ENCODE measurements around the gene EXOC3L1.

The EXOC3L1 gene

GRCh38 chr16:67182288-67182687 is 7.6 kb downstream of the EXOC3L1 start:
- no peak for DNase-seq (ENCODE audit: low spot score)

GRCh38 chr16:67181346-67181745 is 8.6 kb downstream of the EXOC3L1 start:
- DNase-seq (ENCODE audit: low spot score), result no peak

DNA sequence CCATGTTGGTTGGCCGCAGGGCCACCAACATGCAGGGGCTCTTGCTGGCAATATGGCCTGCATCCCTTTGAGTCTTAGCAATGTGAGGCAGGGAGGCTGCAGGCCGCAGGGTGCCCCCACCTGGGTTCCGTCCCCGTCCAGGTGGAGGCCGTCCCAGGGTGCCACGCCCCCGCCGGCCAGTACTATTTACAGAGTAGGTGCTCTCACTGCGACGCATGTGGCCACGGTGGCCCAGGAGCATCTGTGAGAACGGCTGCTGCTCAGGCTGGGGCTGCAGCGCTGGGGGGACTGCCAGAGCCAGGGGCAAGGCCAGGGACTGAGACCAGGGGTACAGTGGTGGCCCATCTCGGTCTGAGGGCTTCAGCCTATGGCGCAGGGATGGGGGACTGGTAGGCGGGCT is 9.8 kb downstream of the EXOC3L1 start:
- DNase-seq (ENCODE audit: low spot score), result no peak

DNA sequence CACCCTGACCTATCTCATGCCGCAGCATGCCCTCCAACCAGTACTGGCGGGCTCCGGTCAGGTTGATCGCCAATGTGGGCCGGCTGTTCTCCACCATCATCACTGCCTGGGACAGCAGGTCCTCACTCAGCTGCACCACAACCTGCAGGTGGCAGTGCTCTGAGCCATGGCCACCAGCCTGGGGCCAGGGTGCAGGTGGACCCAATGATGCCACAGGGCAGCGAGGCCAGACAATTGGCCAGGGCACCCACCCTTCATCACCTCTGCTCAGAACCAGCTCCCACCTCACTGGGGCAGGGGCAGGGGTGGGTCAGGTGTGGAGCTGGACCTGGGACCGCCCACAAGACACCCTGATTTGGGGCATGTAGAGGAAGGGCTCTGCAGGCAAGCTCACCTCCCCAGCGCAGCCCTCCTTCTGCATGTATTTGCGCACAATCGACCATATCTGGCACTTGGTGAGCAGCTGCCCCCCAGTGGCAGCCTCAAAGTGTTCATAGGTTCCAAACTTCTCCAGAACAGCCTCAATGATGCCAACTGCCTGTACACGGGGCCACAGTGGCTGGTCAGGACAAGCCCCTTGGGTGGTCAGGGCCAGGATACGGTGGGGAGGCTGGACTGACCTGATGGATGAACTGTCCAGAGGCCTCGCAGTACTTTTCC is 10.4 kb downstream of the EXOC3L1 start:
- no peak for DNase-seq (ENCODE audit: low spot score)

GRCh38 chr16:67177743-67178699 is 11.9 kb downstream of the EXOC3L1 start:
- no peak for DNase-seq (ENCODE audit: low spot score)

DNA sequence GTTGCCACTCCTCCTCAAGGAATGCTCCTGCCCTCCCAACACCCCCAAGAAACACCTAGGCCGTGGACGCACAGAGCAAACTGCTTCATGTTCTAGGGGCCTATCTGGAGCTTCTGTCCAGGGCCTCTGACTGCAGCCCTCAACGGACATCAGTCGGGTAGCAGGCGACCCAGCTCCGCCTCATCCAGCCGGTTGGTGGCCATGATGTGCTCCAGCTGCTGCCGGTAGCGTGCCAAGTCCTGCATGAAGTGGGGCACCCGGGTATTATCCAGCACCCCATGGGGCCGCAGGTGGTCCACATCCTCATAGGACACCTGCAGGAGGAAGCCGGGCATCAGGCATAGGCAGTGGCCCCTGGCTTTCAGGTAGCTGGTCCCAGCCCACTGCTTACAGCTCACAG is 13.3 kb downstream of the EXOC3L1 start:
- DNase-seq (ENCODE audit: low spot score), result no peak

GRCh38 chr16:67174706-67175231 is 15.2 kb downstream of the EXOC3L1 start:
- DNase-seq (ENCODE audit: low spot score), result no peak

DNA sequence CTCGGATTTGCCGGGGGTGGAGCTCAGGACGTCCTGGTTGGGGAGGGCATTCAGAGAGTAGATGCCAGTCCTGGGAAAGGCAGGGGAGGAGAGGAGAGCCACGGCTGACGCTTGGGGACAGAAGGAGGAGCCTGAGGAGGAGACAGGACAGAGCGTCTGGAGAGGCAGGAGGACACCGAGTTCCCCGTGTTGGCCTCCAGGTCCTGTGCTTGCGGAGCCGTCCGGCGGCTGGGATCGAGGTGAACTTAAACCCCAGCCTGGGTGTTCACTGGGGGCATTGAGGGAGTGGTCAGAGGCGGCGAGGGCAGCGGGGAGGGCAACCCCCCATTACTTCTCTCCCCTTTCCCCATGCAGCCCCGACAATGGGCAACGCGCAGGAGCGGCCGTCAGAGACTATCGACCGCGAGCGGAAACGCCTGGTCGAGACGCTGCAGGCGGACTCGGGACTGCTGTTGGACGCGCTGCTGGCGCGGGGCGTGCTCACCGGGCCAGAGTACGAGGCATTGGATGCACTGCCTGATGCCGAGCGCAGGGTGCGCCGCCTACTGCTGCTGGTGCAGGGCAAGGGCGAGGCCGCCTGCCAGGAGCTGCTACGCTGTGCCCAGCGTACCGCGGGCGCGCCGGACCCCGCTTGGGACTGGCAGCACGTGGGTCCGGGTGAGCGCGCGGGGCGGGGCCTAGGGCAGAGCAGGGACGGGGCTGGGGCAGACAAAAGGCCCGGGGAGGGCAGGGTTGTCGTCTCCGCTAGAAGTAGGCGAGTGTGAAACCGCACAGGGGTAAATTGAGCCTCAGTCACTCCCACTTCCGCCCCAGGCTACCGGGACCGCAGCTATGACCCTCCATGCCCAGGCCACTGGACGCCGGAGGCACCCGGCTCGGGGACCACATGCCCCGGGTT is 15.9 kb downstream of the EXOC3L1 start:
- peak; percentile 68 for DNase-seq (ENCODE audit: low spot score)

GRCh38 chr16:67173323-67173722 is 16.6 kb downstream of the EXOC3L1 start:
- no peak for DNase-seq (ENCODE audit: low spot score)

DNA sequence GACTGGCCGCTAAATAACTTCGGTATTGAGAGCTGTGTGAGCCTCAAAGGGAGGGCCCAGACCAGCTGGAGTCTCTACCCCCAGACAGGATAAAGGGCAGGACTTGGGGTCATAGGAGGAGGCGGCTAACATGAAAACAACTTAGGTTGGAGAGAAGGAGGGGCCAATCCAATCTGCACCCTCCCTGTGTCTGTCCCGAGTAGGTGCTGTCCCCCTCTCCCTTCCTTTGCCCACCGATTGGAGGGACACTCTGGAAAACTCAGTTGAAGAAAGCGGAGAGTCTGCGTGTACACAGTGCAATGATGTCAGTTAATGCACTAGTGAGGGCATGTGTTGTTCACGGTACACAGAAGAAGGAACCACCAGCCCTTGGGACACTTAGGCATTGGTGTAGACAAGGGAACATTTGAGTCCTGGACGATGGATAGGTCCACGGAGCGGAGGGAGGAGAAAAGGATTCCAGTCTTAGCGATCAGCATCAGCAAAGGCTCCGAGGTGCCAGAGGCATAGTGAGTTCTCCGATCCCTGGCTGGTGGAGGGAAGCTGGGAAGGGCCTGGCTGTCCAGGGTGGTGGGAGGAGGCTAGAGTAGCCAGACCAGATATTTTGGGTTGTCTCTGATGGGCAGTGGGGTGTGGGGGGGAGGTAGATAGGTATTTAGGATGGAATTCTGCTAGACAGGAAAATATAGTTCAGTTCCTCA is 18.8 kb downstream of the EXOC3L1 start:
- DNase-seq (ENCODE audit: low spot score), result no peak

GRCh38 chr16:67170168-67170948 is 19.6 kb downstream of the EXOC3L1 start, which contains the start of gene NOL3:
Gene NOL3 (plus strand): TSS chr16:67170538.
- DNase-seq (ENCODE audit: low spot score), result no peak

DNA sequence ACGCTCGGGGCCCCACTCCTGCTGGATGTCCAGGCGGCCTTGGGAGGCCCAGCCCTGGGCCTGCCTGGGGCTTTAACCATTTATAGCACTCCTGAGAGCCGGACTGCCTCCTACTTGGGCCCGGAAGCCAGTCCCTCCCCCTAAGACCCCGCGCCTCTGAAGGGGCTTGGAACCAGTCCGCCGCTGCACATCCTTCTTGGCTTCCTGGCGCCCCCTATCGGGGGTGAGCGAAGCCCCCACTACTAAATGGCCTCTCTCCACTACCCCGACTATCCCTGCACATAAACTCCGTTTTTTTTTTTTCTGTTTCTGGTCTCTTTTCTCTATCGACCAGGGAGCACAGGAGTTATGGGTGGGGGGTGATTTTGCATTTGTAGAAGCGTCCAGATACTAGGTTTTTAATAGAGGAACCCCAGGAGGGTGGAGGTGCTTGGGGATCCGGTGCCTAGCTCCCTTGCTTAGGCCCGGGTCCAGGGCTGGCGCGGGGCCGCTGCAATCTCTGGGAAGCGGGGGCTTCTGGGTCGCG is 20.2 kb downstream of the EXOC3L1 start:
- DNase-seq (ENCODE audit: low spot score), result no peak

DNA sequence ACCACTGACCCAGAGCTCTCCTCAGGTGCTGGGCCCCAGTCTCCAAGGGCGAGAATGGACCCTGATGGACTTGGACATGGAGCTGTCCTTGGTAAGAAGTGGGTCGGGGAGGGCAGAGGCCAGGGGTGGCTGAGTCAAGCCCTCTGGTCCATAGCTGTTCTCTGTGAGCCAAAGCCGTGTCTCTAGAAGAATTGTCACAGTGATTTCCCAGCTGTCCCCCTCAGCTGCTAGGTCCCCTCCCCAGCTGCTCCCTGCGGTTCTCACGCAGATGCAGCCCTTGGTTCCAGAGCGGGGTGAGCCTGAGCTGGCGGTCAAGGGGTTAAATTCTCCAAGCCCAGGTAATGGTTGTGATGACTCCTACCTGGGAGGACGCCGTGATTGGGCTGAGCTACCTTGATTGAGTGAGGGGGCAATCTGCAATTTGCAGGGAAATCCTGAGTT is 20.9 kb downstream of the EXOC3L1 start:
- DNase-seq (ENCODE audit: low spot score), result no peak

DNA sequence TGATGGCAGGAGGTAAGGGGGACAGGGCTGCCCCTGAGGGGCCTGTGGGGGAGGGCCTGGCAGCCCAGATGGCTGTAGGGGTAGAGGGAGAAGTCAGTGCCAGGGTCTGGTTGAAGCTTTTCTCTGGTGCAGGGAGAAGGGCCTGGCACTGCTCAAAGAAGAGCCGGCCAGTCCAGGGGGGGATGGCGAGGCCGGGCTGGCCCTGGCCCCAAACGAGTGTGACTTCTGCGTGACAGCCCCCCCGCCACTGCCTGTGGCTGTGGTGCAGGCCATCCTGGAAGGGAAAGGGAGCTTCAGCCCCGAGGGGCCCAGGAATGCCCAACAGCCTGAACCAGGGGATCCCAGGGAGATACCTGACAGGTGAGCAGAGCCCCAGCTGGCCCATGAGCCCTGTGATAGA is 22.3 kb downstream of the EXOC3L1 start:
- DNase-seq (ENCODE audit: low spot score), result no peak

DNA sequence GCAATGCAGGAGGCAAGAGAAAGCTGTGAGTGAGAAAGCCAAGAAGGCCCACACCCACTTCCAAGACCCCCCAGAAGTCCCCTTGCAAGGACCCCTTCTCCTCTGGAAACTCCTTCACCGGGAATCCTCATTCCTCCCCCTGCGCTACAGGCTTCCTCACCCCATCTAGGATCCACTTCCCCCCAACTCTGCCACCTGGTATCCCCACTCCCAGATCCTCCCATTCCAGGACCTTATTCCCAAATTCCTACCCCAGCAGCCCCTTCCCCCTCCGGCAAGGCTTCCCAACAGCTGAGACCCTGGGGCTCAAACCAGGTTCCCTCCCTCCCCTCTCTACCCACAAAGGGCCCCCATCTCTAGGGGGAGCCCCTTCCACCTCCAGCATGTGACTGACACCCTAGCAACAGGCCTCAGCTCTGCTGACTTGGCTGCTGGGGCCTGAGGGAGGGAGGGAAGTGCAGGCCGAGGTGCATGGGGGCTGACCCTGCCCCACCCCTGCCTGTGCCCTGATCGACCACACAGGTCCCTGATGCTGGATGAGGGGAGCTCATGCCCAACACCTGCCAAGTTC is 23.3 kb downstream of the EXOC3L1 start:
- DNase-seq (ENCODE audit: low spot score), result no peak

- no peak for DNase-seq (ENCODE audit: low spot score)
Measured at GRCh38 chr16:67166110-67166547, 23.8 kb downstream of the EXOC3L1 start.

DNA sequence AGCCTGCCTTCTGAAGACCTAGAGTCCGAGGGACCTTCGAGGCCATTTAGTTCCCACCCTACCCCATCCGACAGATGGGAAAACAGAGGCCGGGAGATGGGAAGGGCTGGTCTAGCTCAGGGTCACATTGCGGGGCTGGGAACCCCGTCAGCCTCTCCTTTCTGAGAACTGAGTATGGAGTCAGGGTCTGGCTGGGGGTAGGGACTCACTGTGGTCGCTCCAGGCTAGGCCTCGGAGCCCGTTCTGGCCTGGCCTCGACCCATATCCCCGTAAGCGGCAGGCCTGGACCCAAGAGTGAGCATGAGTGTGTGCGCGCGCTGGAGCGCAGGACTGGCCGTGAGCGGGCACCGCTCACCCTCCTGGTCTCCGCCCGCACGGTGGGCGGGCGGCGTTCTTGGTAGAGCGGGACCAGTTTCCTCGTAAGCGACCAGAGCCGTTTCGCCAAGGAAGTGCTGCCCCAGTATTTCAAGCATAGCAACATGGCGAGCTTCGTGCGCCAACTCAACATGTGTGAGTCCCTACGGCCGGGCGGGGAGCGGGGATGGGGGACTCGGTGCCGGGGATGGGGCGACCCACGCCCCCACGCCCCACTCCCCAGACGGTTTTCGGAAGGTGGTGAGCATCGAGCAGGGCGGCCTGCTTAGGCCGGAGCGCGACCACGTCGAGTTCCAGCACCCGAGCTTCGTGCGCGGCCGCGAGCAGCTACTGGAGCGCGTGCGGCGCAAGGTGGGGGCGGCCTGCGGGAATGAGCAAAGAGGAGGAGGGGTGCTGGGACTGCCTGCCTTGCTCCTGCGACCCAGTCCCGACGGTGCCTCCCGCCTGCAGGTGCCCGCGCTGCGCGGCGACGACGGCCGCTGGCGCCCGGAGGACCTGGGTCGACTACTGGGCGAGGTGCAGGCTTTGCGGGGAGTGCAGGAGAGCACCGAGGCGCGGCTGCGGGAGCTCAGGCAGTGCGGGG is 24.5 kb downstream of the EXOC3L1 start:
- DNase-seq (ENCODE audit: low spot score), result no peak

- no peak for DNase-seq (ENCODE audit: low spot score)
Measured at GRCh38 chr16:67164599-67165061, 25.3 kb downstream of the EXOC3L1 start, which contains the start of gene HSF4. Gene HSF4 (plus strand): TSS chr16:67164745. CDS start chr16:67164812, 67 bp downstream.
